GM19023 (cell line): Measurements from ENCODE around the gene TSPYL2.

Source experiments
- ATAC-seq: cut with Tn5 transposase; IDR thresholded peaks from one replicate; pipeline ENCODE4 v1.9.1; 2021; ENCODE audit warnings: mild to moderate bottlenecking, moderate library complexity; ENCODE audit not compliant: unreplicated experiment

TSPYL2 gene

DNA sequence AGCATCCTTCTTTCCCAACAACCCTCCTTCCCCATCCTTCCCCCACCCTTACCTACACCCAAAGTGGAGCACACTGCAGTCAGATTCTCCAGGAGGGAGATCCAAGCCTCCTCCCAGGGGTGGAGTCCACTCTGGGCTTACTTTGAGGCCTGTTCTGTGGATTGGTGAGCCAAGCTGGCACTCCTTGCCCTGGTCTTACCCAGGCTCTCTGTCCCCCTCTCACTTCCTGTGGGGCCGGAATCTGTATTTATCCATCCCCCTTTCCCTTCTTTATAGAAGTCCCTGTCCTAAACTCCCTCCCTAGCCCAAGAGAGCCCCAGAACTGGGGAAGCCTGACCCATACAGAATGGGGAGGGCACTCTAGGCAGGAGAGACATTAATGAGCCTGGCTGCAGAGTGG, 3.2 kb upstream of the TSPYL2 start:
- ATAC-seq, result no peak

DNA sequence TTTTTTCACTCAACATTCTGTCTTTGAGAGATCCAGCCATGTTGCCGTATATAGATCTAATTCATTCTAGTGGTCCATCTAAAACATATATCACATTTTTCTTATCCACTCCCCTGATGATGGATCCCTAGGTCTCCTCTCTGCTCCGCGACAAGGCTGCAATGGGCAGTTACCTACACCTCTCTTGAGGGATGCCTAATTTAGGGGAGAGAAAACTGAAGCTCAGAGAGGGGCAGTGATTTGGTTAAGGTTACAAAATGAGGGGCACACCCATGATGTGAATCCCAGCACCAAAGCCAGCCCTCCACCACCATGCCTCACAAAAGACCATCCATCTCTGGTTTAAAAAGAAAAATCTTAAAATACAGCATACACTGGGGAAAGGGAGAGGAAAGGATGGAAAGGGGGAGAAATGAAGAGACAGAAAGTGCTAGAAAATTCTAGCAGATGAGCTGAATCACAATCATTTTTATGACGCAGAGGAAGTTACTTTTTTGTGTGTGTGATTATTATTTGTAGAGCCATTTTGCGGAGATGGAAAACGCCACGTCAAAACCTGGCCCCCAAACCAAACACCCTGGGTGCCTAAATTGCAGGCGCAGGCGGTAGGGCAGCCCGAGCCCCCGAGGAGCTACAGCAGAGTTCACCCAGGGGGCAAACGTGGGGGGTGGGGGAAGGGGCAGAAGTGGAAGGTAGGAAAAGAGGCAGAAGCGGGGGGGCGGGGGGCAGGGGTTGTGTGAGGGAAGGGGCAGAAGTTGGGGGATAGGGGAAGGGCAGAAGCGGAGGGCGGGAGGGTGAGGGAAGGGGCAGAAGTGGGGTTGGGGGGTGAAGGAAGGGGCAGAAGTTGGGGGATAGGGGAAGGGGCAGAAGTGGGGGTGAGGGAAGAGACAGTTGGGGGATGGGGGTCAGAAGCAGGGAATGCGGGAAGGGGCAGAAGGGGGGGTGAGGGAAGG, 1.3 kb upstream of the TSPYL2 start:
- ATAC-seq, result no peak

DNA sequence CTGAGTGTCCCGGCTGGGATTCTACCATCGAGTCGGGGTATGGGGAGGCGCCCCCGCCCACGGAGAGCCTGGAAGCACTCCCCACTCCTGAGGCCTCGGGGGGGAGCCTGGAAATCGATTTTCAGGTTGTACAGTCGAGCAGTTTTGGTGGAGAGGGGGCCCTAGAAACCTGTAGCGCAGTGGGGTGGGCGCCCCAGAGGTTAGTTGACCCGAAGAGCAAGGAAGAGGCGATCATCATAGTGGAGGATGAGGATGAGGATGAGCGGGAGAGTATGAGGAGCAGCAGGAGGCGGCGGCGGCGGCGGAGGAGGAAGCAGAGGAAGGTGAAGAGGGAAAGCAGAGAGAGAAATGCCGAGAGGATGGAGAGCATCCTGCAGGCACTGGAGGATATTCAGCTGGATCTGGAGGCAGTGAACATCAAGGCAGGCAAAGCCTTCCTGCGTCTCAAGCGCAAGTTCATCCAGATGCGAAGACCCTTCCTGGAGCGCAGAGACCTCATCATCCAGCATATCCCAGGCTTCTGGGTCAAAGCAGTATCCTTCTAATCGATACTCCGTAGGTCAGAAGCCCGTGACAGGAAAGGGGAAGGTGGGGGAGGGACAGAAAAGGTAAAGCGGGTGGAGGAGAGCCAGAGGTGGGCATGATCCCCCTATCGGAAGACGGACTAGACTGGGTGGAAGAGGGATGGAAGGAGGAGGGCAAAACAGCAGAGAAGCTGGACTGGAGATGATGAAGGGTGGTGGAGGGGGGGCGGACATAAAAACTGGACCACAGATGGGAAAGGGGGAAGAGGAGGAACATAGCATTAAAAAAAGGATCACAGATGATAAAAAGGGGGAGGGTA, 828 bp downstream of the TSPYL2 start:
- no peak for ATAC-seq

DNA sequence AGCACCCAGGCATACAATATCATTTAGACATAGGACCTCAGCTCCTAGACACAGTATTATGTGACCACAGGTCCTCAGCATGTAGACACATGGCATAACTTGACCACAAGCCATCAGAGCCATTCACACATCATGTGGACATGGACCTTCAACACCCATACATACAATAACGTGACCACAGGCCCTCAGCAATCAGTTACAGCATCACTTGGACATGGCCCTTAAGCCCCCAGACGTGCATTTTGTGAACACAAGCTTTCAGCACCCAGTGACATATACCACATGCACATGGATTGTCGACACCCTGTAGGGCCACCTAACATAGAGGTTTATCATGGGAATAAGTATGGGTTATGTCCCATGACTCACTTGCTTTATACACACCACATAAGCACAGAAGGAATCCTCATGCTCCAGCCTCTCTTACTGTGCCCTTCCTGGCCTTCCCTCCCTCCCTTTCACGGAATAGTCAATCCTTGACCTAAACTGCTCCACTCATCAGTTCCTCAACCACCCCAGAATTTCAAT, 1.9 kb downstream of the TSPYL2 start:
- no peak for ATAC-seq

DNA sequence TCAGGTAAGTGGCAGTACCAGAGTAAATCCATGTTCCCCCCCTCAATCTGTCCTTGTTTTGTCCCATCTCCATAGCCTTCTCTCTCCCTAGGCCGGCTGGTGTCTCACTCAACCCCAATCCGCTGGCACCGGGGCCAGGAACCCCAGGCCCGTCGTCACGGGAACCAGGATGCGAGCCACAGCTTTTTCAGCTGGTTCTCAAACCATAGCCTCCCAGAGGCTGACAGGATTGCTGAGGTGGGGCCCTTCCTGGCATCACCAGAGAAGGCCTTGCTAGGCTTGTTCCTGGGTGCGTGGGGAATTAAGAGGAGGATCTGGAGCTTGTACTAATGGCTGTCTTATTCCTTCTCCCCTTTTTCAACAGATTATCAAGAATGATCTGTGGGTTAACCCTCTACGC, 2.7 kb downstream of the TSPYL2 start:
- ATAC-seq, result no peak

DNA sequence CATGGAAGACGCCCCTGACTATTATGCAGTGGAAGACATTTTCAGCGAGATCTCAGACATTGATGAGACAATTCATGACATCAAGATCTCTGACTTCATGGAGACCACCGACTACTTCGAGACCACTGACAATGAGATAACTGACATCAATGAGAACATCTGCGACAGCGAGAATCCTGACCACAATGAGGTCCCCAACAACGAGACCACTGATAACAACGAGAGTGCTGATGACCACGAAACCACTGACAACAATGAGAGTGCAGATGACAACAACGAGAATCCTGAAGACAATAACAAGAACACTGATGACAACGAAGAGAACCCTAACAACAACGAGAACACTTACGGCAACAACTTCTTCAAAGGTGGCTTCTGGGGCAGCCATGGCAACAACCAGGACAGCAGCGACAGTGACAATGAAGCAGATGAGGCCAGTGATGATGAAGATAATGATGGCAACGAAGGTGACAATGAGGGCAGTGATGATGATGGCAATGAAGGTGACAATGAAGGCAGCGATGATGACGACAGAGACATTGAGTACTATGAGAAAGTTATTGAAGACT, 3.6 kb downstream of the TSPYL2 start:
- ATAC-seq, result no peak

DNA sequence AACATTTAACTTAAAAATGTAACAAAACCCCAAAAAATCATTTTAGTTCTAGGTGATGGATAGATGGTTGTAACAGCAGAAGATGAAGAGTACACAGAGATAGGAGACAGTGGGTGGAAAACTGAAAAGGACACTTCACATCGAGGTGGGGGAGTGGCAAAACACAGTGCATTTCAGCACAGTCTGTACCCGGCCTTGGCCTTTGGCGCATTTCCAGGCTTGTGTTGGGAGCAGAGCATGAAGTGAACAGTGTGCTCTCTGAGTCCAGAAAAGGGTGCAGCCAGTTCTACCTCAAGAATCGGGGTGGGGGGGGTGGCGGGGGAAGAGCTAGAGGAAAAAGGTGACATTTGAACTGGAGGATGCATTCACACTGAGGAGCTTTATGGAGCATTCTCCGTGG, 4.3 kb downstream of the TSPYL2 start:
- no peak for ATAC-seq

DNA sequence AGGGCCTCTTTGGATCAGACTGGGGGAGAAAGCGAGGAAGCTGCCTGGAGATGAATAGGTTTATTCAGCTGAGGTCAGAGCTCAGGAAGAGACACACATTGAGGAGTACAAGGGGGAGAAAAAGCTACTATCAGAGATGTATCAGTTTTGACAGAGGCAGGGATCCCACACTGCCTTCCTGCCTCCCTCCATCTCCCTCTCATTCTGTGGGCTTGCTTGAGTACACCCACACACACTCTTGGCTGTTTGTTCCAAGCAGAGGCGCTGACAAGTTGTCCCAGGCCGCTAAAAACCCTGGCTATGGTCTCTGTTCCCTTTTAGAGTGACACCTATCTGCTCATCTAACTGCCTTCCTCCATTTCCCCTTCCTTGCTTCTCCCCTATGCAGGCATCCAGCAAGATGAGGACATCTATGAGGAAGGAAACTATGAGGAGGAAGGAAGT, 5.2 kb downstream of the TSPYL2 start:
- no peak for ATAC-seq

DNA sequence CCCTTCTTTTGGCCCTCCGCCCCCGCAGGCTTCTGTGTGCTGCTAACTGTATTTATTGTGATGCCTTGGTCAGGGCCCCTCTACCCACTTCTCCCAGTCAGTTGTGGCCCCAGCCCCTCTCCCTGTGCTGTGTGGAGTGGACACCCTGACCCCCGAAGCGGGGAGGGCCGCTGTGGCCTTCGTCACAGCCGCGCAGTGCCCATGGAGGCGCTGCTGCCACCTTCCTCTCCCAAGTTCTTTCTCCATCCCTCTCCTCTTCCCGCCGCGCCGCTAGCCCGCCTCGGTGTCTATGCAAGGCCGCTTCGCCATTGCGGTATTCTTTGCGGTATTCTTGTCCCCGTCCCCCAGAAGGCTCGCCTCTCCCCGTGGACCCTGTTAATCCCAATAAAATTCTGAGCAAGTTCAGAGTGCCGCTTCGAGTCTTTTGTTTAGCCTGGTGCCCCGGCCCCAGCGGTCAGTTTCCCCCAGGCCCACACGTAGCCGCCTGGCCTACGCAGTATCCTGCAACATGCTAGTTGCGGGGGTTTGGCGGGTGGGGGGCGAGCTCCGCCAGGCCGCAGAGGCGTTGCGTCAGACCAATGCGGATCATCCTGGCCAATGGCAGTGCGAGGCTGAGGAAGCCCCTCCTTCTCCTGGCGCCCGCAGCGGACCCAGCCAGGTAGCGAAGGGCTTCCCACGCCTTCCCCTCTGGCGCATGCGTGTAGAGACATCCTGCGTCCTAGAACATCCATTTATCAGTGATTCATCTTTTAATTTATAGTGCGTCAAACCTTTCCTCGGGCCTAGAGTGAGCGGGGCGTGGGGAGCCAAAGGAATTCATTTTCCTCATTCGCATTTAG, 6.2 kb downstream of the TSPYL2 start:
- ATAC-seq, result peak; percentile 72

DNA sequence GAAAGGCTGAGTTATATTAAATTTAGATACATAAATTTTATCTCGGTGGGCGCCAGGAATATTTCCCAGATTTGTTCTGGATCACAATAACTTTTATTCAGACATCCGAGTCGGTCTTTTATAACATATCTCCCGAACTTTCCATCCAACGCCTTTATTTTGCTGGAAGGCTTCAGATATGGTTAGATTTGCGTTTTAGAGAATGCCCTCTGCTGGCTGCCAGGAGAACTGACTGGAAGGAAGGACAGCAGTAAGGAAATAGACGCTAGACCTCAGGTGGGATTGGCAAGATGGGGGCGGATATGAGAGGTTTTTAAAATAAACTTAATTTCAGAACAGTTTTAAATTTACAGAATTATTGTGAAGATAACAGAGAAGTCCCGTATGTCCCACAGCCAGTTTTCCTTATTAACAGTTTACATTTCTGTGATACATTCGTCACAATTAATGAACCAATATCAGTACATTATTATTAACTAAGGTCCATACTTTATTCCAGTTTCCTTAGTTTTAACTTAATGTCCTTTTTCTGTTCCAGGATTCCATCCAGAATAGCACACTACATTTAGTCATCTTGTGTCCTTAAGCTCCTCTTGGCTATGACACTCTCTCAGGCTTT, 7.2 kb downstream of the TSPYL2 start:
- ATAC-seq, result no peak

DNA sequence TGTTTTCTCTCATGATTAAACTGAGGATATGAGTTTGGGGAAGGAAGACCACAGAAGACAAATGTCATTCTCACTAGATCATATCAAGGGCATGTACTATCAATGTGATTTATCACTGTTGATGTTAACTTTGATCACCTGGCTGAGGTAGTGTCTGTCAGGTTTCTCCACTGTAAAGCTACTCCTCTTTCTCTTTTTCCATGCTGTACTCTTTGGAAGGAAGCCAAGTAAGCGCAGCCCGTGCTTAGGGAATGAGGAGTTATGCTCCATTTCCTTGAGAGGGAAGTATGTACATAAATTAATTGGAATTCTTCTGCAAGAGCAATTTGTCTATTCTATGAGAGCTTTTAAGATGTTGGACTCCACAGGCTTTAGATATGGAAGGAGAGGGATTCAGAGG, 7.8 kb downstream of the TSPYL2 start:
- ATAC-seq, result no peak

DNA sequence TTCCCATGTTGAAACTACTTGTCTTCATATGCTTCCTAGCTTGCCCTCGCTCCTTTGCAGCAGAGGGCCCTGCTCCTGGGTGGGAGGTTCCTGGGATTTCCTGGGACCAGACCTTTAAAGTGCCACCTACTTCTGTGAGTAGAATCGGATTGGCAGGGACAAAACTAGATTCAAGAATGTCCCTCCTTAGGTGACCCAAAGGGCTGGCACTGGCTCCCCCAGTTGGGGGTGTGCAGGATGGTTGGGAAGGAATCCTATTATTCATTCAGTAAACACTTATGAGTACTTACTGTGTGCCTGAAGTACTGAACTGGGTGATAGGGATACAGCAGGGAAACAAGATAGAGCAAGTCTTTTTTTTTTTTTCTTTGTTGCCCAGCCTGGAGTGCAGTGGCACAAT, 9.2 kb downstream of the TSPYL2 start:
- ATAC-seq, result no peak

DNA sequence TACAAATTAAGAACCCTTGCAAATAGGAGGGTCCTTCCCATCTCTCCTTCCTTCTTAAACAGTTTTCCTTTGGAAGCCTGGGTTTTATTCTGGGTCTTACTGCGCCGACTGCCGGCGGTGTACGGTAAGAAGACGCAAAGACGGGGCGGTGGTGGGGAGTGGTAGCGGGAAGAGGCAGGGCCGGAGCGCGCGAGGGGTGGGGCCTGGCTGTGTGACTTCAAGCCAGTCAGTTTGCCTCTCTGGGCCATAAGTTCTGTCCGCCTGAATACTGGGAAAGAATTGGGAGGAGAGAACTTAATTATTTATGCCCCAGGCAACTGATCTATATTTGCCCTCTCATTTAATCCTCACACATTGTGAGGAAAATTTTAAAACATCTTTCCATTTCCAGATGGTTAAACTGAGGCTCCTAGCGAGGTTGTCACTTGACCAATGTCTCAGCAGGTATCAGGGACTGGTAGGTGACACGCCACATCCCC, 11.0 kb downstream of the TSPYL2 start:
- ATAC-seq, result peak; percentile 42

DNA sequence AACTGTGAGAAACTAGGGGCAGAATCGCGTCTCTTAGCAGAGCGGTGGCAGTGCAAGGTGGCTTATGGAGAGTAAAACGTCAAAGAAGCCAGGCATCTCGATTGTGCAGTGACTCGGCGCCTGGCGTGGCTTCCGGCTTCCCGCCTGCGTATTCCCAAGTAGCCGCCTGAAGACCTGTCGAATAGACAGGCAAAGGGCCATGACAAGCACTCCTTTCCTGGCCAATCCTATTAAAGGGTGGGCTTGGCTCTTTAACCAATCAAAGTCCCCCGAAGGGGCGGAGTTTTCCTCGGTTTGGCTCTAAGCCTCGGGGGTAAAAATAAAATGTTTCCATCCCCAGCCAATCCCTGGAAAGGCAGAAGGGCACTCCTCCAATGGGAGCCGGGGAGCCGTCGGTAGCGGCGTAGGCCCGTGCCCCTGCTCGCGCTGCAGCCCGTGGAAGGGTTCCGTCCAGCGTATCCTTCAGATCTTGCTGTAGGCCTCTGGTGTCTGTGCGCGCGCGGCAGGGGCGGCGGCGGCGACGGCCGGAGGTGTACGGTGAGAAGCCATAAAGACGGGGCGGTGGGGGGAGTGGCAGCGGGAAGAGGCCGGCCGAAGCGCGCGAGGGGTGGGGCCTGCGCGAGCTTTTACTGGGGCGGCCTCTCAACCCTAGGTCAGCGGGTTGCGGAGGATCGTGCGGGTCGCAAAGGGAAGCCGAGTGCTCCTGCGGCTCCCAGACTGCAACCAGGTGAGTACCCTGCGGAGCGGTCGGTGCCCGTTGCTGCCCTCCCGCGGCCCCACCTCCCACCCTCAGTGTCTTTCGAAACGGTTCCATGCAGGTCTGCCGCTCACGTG, 11.8 kb downstream of the TSPYL2 start, which contains the start of gene KANTR:
Gene KANTR, plus strand, starts transcription at position 395 of the 834 bp plus-strand sequence. CDS start 30,131 bp downstream, outside the sequence.
- ATAC-seq, result peak; percentile 80

DNA sequence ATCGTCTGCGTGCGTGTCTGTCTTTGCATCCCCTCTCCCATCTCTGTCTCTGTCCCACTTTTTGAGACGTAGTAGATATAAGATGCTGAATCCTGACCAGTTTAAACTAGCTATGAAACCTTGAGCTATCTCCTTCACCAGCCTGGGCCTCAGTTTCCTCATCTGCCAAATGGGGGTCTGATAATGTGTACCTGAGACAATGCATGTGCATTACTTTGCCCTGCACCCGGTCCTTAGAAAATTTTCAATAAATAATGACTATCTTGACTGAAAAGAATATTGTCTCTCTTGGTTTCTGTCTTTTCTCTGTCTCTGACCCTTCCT, 12.4 kb downstream of the TSPYL2 start:
- no peak for ATAC-seq

DNA sequence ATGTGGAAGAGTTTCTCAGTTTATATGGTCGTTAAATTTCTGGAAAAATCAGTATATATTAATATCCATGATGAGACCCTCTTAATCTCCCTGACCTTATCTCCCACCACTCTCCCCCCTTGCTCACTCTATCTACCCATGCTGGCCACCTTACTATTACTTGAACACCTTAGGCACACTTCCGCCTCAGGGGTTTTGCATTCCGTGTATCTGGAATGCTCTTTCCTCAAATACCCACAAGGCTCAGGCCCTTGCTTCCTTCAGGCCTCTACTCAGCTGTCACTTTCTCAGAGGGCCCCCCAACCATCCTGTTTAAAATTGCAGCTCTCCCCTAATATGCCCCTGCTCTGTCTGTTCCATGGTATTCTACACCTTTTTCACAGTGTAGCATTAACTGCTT, 13.6 kb downstream of the TSPYL2 start:
- ATAC-seq, result no peak

DNA sequence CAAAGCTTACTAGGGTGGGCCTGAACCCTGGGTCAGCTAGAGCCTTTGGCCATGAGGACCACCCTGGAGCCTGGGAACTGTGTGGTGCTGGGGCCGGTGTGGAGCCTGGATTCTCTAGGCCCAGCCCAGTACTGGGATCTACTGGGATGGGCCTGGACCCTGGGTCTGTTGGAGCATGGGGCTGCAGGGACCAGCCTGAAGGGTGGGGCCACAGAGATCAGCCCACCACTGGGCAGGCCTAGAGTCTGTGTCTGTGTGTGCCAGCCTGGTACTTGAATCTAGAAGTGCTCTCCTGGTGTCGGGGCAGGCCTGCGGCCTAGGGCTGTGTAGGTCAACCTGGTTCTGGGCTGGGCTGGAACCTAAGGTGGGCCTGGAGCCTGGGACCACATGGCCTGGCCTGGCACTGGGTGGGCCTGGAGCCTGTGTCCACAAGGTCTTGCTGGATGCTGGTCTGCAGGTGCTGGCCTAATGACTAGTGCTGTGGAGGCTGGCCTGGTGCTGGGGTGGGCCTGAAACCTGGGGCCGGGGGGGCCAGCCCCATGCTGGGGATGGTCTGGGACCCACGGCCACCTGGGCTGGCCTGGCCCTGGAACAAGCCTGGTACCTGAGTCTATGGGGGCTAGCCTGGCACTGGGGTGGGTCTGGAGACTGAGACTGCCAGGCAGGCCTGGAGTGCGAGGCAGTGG, 32.8 kb downstream of the TSPYL2 start:
- ATAC-seq, result no peak

DNA sequence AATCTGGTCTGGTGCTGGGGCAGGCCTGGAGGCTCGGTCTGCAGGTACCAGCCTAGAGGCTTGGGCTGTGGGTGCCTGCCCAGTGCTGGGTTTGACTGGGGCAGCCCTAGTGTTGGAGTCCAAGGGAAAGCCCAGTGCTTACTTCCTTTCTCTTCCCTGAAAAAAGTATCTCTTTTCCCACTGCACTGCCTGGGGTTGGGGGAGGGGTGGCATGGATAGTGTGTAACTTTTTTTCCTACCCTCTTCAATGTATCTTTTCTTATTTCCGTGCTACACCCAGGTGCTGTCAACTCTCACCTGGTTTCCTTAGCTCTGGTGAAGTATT, 33.3 kb downstream of the TSPYL2 start:
- no peak for ATAC-seq
